ENCODE data around the gene ABCB4.
A peak's percentile ranks its signal among the peaks of the same experiment; 100 is the strongest.

Gene ABCB4

GRCh38 chr7:87416682-87417587 is 58.5 kb downstream of the ABCB4 start:
- peak; percentile 59 for FAIRE-seq

DNA sequence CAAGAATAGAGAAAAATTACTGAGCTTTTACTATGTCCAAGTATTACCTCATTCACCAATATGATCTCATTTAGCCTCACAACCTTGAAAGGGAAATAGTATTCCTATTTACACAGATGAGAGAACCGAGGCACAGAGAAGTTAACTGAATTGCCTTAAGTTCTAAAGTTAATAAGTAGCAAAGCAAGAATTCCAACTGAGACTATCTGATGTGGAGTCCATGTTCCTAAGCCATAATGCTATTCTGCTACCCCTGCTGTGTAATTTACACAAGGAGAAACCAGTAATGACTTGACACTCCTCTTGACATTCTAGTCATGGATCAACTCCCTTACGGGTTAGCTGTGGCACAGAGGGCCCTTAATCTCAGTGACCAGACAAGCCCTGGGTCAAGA is 60.7 kb downstream of the ABCB4 start:
- FAIRE-seq, result no peak

- FAIRE-seq, result no peak
Measured at GRCh38 chr7:87413951-87414793, 61.3 kb downstream of the ABCB4 start.

DNA sequence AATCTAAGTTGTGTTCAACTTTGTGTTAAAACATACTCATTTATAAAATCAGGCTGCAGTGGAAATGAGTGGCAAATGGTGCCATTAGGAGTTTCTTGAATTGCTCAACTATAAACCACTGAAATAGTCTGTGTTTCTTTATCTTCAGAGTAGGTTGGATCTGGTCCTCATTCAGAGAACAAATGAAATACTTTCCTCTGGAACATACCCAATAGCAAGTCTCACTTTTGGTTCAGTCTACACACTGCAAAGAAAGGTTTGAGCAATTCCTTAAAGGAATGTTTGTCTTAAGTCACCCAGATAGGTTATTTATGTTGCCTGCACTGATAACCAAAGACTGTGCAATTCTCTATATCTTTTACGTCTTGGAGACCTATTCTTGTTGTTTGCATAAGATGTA is 62.5 kb downstream of the ABCB4 start:
- FAIRE-seq, result no peak

GRCh38 chr7:87411186-87411585 is 64.3 kb downstream of the ABCB4 start:
- FAIRE-seq, result no peak

- no peak for FAIRE-seq
Measured at GRCh38 chr7:87404674-87405073, 70.8 kb downstream of the ABCB4 start.

DNA sequence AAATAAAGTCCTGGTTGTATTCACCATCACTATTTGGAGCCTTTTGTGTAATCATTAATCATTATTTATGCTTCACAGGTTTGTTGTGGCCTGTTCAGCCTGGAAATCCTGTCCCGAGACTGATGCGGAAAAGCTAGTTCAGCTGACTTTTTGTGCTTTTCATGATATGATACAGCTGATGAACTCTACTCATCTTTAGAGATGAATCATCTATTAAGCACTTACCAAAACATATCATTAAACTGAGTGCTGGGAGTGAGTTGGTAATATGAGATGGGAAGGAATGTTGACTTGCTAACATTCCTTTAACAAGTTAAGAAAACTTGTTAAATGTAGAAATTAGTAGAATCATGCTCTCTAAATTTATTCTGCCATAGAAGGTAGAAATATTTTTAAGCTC is 77.0 kb downstream of the ABCB4 start:
- FAIRE-seq, result no peak

- no peak for FAIRE-seq
Measured at GRCh38 chr7:87395442-87396020, 79.9 kb downstream of the ABCB4 start.

GRCh38 chr7:87391020-87391701 is 84.3 kb downstream of the ABCB4 start:
- FAIRE-seq, result no peak

GRCh38 chr7:87380905-87381304 is 94.6 kb downstream of the ABCB4 start:
- FAIRE-seq, result no peak

- no peak for FAIRE-seq
Measured at GRCh38 chr7:87375662-87376435, 99.6 kb downstream of the ABCB4 start.

DNA sequence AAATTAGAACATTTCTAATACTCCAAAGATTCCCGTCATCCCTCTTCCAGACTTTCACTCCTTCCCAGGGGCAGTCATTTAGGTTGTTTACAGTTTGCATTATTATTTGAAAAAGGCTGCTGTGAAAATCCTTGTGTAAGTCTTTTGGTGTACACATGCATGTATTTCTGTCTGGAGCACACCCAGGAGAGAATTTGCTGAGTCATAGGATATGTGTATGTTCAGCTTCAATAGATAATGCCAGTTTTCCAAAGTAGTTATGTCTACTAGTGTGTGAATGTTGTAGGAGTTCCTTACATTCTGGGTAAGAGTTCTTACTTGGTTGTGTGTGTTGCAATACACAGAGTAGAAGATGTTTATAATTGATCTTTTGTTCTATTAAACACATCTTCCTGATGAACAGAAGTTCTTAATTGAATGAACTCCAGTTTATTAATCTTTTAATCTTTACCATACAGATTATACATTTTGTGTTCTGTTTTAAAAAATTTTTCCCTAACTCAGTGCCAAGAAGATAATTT is 104.8 kb downstream of the ABCB4 start:
- FAIRE-seq, result peak; percentile 34

DNA sequence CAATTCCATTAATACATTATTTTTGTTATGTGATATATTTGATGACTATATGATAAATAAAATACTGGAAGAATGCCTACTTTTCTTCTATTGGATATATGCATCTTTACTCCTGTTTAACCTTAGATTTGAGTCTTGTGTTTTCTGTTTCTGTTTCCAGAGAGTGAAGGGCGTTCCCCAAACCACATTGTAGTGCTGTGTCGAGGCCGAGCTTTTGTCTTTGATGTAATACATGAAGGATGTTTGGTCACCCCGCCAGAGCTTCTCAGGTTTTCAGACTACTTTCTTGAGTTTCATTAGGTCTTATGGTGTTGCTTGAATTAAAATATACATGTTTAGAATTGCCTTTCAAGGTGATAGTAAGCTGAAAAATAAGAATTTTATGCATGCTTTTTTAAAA is 106.3 kb downstream of the ABCB4 start:
- FAIRE-seq, result no peak

GRCh38 chr7:87364246-87364645 is 111.2 kb downstream of the ABCB4 start:
- FAIRE-seq, result no peak

DNA sequence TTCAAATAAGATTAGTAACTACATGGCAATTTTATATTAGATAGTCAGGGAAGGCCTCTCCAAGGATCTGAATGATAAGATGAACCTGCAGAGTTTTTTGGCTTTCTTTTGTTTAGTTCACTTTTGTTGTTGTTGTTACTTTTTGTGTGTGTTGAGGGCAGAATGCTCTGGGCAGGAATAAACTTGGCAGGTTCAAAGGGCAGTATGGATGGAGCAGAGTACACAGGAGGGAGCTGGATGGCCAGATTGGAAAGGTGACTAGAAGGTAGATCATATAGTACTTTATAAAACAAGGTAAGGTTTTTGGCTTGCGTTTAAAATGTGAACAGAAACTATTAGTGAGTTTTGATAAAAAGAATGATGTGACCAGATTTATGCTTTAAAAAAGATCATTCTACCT is 112.1 kb downstream of the ABCB4 start:
- no peak for FAIRE-seq

DNA sequence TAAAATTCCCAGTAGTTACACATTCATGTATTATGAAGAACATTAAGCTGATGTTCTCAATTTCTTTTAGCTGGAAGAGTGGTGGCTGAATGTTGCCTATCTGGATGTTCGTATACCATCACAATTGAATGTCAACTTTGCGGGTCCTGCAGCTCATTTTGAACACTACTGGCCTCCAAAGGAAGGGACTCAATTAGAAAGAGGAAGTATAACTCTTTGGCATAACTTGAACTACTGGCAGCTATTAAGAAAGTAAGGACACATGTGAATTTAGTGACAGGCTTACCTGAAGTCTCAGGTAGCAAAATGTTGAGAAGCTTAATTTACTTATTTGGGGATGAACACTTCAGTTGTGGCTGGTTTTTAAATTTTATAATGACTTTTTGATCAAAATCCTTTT is 114.2 kb downstream of the ABCB4 start:
- FAIRE-seq, result no peak

DNA sequence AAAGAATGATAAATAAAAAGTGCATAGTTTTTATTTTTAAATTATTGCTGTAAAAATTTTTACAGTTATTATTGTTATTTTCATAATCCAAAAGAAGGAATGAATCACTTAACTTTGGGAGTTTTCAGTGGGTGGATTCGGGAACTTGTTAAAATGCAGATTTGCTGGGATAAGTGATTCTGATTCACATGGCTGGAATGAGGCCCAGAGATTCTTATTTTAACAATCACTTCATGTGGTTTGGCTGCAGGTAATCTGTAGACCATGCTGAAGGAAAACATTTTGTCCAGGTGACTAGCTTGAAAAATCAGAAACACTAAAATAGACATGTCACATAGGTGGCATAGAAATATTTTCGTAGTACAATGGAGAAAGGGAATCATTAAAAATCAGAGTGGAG is 116.1 kb downstream of the ABCB4 start:
- peak; percentile 15 for FAIRE-seq

DNA sequence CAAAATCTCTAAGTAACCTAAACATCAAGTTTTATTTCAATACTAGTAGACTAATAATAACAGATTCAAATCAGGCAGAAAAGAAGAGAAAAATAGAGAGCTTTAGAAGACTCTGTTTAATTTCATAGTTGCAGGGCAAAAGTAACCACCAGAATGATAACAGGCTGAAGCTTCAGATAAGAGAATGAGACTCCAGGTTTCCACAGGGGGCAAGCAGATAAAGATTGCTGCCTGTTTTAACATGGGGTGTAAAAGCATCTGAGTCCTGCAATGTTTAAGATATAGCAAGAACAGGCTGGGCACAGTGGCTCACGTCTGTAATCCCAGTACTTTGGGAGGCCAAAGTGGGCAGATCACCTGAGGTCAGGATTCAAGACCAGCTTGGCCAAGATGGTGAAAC is 119.0 kb downstream of the ABCB4 start:
- FAIRE-seq, result no peak

DNA sequence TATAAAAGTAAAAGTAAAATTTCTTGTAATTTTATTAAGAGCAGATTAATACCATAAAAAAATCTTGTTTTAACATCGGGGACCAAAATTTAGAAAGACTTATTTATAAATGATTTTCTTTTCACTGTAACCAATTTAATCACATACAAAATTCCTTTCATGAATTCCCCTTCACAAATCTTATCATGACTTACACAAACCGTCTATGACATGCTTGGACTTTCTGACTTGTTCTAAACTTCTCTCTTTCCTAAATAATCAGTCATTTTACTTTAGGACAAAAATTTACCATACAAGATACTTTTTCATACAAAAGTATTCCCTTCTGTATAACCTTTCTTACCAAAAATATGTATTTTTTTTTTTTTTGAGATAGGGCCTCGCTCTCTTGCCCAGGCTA is 120.7 kb downstream of the ABCB4 start:
- FAIRE-seq, result peak; percentile 77
